Measurements from ENCODE around the gene PHF21A. TPM values are rescaled to one million over a fixed set of nuclear protein-coding genes. Genes with fewer than 3 reads are reported as not detected.

PHF21A gene
- total RNA-seq, 2 donors from 2014 or later, result 27.6 to 35.5 TPM

- Histone ChIP-seq H3K36me3 (no peaks in the 10 kb centered on the region), H3K4me3 (no peak overlapping the region), H3K27me3 (no peaks in the 10 kb centered on the region), H3K9me3 (no peaks in the 10 kb centered on the region), H3K27ac (no peak overlapping the region), H3K4me1 (peaks cover 0 to 24% of the 10 kb centered on the region in 2 donors)
- TF ChIP-seq CTCF (IDR thresholded peaks at IDR 0.05), result no peak
- no peak for DNase-seq (ENCODE audit: low spot score)
Observed at GRCh38 chr11:46072172-46072964, 48.9 kb downstream of the PHF21A start.

- H3K27ac ChIP-seq, result no peak overlapping the region
- no peaks in the 10 kb centered on the region for H3K9me3 ChIP-seq
- DNase-seq (ENCODE audit: low spot score), result no peak
- TF ChIP-seq CTCF (IDR thresholded peaks at IDR 0.05), result no peak
- H3K36me3 ChIP-seq, result peaks cover 6% of the 10 kb centered on the region
- H3K27me3 ChIP-seq, result no peaks in the 10 kb centered on the region
- H3K4me3 ChIP-seq, result no peak overlapping the region
- peaks cover 0 to 15% of the 10 kb centered on the region in 2 donors for H3K4me1 ChIP-seq
Observed at GRCh38 chr11:46071091-46071490, 50.2 kb downstream of the PHF21A start.

- DNase-seq (ENCODE audit: low spot score), result no peak
- Histone ChIP-seq H3K36me3 (peaks cover 7% of the 10 kb centered on the region), H3K27me3 (no peaks in the 10 kb centered on the region), H3K9me3 (no peaks in the 10 kb centered on the region), H3K27ac (no peak overlapping the region), H3K4me3 (no peak overlapping the region), H3K4me1 (peaks cover 0 to 9% of the 10 kb centered on the region in 2 donors)
- no peak for TF ChIP-seq CTCF (IDR thresholded peaks at IDR 0.05)
Observed at GRCh38 chr11:46069595-46069994, 51.7 kb downstream of the PHF21A start.

- no peak for TF ChIP-seq CTCF (IDR thresholded peaks at IDR 0.05)
- Histone ChIP-seq H3K36me3 (peaks cover 7% of the 10 kb centered on the region), H3K4me1 (no peaks in the 10 kb centered on the region)
Observed at GRCh38 chr11:46066335-46066734, 54.9 kb downstream of the PHF21A start.

GRCh38 chr11:46065681-46066080 is 55.6 kb downstream of the PHF21A start:
- Histone ChIP-seq H3K9me3 (no peaks in the 10 kb centered on the region), H3K4me1 (no peaks in the 10 kb centered on the region), H3K36me3 (peaks cover 7% of the 10 kb centered on the region), H3K4me3 (no peak overlapping the region), H3K27me3 (no peaks in the 10 kb centered on the region), H3K27ac (no peak overlapping the region)
- TF ChIP-seq CTCF (IDR thresholded peaks at IDR 0.05), result no peak
- no peak for DNase-seq (ENCODE audit: low spot score)

More at GRCh38 chr11:46066335-46066734, 54.9 kb downstream of the PHF21A start:
- Histone ChIP-seq H3K27ac (no peak overlapping the region), H3K27me3 (no peaks in the 10 kb centered on the region), H3K9me3 (no peaks in the 10 kb centered on the region), H3K4me3 (no peak overlapping the region)
- no peak for DNase-seq (ENCODE audit: low spot score)

- Histone ChIP-seq H3K27me3 (no peaks in the 10 kb centered on the region), H3K4me3 (no peak overlapping the region), H3K4me1 (no peaks in the 10 kb centered on the region), H3K27ac (no peak overlapping the region), H3K9me3 (no peaks in the 10 kb centered on the region), H3K36me3 (peaks cover 7% of the 10 kb centered on the region)
- no peak for TF ChIP-seq CTCF (IDR thresholded peaks at IDR 0.05)
- no peak for DNase-seq (ENCODE audit: low spot score)
Observed at GRCh38 chr11:46064221-46064620, 57.0 kb downstream of the PHF21A start.

All from right atrium auricular region (tissue), 2 donors.